MV-4-11 (cell line): Measurements from ENCODE around the gene KCNH6.
A peak's percentile ranks its signal among the peaks of the same experiment; 100 is the strongest.

Experiments
- DNase-seq: peaks from one replicate; lab custom pipeline; 2025; lab: John Stamatoyannopoulos, UW

KCNH6 gene

DNA sequence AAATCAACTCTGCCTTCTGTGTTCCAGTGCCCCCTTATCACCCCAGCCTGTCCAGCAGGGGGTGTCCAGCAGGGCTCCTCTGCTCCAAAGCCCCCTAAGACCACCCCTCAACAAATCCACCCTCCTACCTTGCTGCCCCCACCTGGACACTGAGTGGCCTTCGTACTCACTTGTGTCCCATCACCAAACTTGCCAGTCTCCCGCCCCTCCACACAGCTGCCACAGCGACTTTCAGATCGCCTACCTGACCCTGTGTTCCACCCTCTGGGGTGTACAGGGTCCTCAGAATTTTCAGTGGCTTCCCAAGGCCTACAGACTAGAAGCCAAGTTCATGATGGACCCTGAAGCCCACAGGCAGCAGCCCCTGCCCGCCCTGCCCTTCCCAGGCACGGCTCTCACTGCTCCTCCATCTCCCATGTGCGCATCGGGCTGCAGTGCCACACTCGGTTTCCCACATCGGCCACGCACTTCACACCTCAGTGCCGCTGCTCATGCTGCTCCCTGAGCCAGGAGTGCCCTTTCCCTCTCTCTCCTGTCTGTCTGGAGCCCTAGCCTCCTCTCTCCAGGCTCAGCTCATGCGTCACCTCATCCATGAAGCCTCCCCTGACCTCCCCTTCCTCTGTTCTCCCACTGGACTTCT lies 11.8 kb downstream of the KCNH6 start:
- DNase-seq, result no peak

- no peak for DNase-seq
Observed at GRCh38 chr17:63535640-63536039, 12.5 kb downstream of the KCNH6 start.

DNA sequence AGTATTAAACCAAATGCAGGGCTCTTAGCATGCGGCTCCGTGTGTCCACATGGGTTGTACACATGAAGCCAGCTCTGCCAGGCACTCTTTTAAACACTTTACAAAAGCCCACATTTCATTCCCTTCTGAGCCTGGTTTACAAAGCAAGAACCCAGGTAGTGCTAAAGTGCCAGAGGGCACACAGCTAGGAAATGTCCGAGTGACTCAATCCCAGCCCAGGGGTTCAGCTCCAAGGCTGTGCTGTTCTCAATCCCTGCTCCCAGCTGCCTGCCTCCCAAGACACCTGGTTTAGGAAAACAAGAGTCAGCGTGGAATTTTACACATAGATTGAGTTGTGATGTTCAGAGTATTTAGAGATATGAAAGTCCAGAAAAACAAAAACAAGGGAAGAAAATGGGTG lies 13.8 kb downstream of the KCNH6 start:
- no peak for DNase-seq

- no peak for DNase-seq
Observed at GRCh38 chr17:63537991-63538692, 15.0 kb downstream of the KCNH6 start.

DNA sequence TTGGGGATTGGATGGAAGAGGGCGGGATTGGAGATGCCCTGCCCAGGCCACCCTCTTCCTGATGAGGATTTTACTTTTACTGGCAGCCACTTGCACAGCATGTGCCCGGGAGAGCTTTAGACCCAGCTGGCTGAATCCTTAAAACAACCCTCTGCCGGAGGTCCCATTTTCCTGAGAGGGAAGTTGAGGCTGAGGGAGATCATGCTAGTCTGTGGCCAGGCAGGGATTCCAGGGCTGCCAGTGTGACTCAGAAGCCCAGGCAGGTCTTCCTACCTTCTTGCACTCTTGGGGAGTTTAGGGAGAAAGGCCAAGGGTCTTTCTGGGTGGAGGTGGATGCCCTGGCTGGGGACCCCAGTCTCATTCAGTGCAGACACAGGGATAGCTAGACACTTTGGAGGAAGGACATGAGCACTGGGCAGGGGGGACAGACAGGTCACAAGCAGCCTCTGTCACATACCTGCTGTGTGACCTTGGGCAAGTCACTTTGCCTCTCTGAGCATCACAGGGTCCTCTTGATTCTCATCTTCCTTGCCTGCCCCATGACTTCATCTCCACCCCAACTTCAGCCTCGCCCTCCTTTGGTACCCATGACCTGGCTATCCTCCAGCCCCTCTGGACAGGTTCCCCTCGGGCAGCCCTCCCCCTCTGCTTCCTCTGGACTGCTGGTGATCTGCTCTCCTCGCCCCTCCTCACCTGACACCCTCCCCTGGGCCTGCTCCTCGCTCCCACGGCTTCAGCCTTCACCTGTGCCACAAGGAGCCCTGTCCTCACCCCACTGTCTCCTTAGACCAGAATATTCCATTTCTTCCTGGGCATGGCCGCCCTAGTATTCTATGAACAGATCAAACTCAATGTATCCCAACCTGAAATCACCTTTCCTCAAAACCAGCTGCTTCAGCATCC lies 15.8 kb downstream of the KCNH6 start:
- no peak for DNase-seq

DNA sequence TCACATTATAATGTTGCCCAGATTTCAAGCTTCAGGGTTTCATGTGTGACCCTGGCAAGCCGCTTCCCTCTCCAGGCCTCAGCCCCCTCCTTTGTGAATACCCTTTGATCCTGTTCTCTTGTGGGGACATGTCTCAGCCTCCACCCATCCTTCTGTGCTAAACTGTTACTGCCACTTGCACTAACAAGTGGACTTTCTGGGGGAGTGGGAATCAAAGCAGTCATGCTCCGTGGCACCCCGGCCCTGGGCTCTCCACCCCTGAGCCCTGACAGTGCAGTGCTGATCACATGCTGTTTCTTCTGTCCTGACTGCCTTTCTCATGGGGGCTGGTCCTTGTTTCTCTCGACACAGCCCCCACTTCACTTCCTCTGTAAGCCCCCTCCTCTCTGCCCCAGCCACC lies 17.4 kb downstream of the KCNH6 start:
- DNase-seq, result no peak

- no peak for DNase-seq
Observed at GRCh38 chr17:63542218-63542545, 19.0 kb downstream of the KCNH6 start.

- no peak for DNase-seq
Observed at GRCh38 chr17:63542942-63543821, 20.0 kb downstream of the KCNH6 start.

- no peak for DNase-seq
Observed at GRCh38 chr17:63543822-63544420, 20.8 kb downstream of the KCNH6 start.

- DNase-seq, result no peak
Observed at GRCh38 chr17:63544467-63545301, 21.5 kb downstream of the KCNH6 start.

DNA sequence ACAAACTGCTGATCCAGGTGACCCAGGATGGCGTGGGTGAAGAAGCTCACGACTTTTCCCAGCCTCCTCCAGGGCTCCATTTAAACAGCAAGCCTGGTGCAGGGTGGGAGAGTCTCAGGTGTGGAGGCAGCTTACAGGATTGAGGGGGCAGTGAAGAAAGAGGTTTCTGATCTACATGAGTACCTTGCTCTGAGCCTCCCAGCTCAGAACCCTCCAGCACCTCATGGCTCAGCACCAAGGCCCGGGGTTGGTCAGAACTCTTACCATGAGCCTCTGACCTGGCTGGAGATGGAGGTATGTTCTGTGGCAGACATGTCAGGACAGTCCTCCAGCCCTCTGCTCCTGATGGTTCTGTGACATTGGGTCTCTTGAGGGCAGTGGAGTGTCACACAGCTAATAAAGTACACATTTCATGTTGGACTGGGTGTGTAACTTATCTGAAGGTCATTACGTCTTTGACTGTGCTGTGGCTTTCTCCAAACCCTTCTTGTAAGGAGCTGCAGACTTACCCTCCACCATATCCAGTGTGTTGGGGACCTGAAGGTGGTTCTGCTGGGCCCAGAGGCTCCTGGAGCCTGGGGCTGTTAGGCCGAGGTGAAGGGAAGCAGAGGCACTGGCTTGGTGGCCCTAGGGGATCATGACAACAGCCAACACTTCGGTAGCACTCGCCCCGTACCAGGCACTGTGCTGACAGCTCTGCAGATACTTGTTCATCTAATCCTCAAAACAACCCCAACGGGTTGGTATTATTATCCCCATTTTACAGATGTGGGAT lies 23.3 kb downstream of the KCNH6 start:
- DNase-seq, result no peak

- DNase-seq, result no peak
Observed at GRCh38 chr17:63547083-63547523, 23.9 kb downstream of the KCNH6 start.

GRCh38 chr17:63549289-63549945 lies 26.3 kb downstream of the KCNH6 start:
- DNase-seq, result peak; percentile 4

DNA sequence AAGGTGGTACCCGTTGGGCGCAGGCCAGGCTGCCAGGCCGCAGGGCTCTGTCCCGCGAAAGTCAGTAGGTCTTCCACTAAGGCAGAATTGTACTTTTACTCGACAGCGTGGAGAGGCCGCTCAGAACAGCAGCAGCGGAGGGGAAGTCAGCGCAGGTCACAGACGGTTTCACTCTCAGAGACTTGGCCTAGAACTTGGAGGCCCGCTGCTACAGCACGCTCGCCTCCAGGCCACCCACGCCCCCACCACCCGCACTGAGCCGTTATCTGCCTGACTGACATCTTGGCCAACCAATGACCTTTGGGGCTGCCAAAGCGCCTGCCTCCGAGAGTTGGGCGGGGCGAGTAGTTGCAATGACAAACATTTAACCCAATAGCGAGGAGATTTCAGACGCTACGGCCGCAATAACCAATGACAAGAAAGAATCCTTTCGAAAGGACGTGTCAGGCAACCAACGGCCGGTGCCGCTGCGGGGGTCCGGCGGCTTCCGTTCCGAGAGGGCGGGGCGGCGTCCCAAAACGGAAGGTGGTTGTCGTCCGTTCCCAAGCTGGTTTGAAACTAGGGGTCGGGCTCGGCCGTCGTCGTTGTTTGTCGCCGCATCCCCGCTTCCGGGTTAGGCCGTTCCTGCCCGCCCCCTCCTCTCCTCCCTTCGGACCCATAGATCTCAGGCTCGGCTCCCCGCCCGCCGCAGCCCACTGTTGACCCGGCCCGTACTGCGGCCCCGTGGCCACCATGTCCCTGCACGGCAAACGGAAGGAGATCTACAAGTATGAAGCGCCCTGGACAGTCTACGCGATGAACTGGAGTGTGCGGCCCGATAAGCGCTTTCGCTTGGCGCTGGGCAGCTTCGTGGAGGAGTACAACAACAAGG lies 27.0 kb downstream of the KCNH6 start, which contains the start of gene DCAF7:
DCAF7 (plus strand) TSS at position 532 of the 871 bp plus-strand sequence; CDS start at position 733, 201 bp downstream.
- peak; percentile 100 for DNase-seq

- DNase-seq, result no peak
Observed at GRCh38 chr17:63550817-63551639, 27.9 kb downstream of the KCNH6 start.

GRCh38 chr17:63552211-63552610 lies 29.1 kb downstream of the KCNH6 start:
- no peak for DNase-seq

GRCh38 chr17:63555500-63556156 lies 32.5 kb downstream of the KCNH6 start:
- DNase-seq, result peak; percentile 57
